Measurements from ENCODE around the gene COL1A1. TPM values are rescaled to one million over a fixed set of nuclear protein-coding genes. Genes with fewer than 3 reads are reported as not detected.

The COL1A1 gene
- total RNA-seq, 1 experiment from 2014 or later = 23.4 TPM

DNA sequence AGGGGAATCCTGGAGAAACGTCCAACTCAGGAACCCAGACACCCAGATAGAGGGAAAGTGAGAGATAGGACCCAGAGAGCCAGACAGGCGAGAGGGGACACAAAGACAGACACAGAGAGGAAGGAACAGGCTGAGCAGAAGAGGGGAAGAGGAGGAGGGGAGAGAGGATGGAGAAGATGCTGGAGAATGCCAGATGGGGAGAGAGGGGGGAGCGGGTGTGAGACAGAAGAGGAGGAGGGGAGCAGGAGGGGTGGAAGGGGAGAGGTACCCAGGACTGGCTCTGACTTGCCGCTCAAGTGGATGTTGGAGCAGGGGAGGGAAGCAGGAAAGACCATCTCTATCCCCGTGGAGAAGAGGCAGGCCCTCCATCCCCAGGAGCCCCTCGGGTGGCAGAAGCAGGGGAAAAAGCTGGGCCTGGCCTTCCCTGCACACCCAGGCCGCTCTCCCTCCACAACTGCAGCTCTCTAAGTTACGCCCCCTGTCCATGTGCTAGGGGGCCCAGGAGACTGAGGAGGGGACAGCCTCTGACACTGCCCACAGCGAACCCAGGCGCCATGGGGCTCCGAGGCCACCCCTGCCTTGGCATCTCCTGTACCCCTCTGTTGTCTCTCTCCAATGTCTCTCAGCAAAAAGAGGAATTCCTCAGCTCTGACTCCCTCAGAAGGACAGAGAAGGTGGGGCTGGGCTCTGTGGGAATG lies 55.8 kb downstream of the COL1A1 start:
- no peak overlapping the region for H3K4me3 Mint-ChIP-seq (ENCODE audit: unreplicated experiment)
- no peaks in the 10 kb centered on the region for H3K9me3 Mint-ChIP-seq (ENCODE audit: unreplicated experiment)
- H3K27me3 Mint-ChIP-seq (ENCODE audit: insufficient read depth, unreplicated experiment) = no peaks in the 10 kb centered on the region
- H3K4me3 ChIP-seq (ENCODE audit: low read depth, low read length) = no peak overlapping the region
- CTCF ChIA-PET = interaction anchor here (0.6 to 1.1 kb wide), 7 partner anchors 14 to 1441 kb away, joined by 3 to 8 read pairs (median 4); no protein-coding TSS in a partner anchor
- H3K4me1 ChIP-seq = peaks cover 26% of the 10 kb centered on the region
- no peaks in the 10 kb centered on the region for H3K9me3 ChIP-seq
- TF ChIP-seq, protein P1, sequence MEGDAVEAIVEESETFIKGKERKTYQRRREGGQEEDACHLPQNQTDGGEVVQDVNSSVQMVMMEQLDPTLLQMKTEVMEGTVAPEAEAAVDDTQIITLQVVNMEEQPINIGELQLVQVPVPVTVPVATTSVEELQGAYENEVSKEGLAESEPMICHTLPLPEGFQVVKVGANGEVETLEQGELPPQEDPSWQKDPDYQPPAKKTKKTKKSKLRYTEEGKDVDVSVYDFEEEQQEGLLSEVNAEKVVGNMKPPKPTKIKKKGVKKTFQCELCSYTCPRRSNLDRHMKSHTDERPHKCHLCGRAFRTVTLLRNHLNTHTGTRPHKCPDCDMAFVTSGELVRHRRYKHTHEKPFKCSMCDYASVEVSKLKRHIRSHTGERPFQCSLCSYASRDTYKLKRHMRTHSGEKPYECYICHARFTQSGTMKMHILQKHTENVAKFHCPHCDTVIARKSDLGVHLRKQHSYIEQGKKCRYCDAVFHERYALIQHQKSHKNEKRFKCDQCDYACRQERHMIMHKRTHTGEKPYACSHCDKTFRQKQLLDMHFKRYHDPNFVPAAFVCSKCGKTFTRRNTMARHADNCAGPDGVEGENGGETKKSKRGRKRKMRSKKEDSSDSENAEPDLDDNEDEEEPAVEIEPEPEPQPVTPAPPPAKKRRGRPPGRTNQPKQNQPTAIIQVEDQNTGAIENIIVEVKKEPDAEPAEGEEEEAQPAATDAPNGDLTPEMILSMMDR (IDR thresholded peaks at IDR 0.05; ENCODE audit: insufficient read depth in 1 of 2, low read depth in 1 of 2, low read length in 1 of 2, severe bottlenecking in 1 of 2, unreplicated experiment in 1 of 2) = no peak
- intact Hi-C loops (cut with micrococcal nuclease; ENCODE audit: unreplicated experiment) = loop anchor here (2.0 kb wide), 1 partner anchor 13 kb away; no protein-coding TSS in a partner anchor
- H3K4me1 Mint-ChIP-seq (ENCODE audit: low read depth, unreplicated experiment) = peaks cover 29% of the 10 kb centered on the region
- H3K36me3 ChIP-seq (ENCODE audit: control insufficient read depth, insufficient read depth, low read length) = peaks cover 12% of the 10 kb centered on the region; the same call in 1 of the 2 replicates
- POLR2A ChIA-PET = no interaction called here
- H3K27ac Mint-ChIP-seq (ENCODE audit: unreplicated experiment) = no peak overlapping the region
- H3K27me3 ChIP-seq (replicated peaks; ENCODE audit: control insufficient read depth, insufficient read depth, low read length) = no peaks in the 10 kb centered on the region
- H3K36me3 Mint-ChIP-seq (ENCODE audit: insufficient read depth, unreplicated experiment) = peaks cover 29% of the 10 kb centered on the region
- BruUV-seq (replicated peaks) = no TSS peak
- no peak for DNase-seq

DNA sequence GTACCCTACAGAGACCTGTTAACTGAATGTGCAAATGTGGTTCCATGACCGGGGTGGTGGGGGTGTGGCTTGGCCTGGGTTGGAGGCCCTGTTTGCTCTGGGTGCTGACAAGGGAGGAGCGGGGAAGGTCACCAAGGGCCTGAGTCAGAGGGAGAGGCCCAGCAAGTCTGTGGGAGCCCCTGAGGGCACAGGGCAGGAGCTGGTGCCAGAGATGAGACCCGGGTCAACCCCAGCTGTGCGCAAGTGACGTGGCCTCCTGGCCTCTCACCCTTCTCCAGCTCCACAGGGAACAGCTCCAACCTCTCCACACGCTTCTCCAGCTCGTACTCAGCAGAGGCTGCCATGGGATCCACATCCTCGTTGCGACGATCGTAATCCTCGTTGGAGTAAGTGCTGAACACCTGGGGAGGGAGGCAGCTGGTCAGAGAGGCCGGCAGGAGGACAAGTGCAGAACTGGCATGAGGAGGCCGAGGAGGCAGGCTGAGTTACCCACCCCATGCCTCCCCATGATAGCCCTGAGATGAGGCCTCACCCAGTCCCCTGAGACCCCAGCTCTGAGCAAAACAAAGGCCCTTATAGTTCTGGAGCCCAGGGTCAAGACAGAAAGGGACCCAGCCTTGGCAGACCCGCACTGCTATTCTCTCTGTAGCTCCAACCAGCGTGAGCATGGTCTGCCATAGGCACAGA lies 56.4 kb downstream of the COL1A1 start:
- no TSS peak for BruUV-seq (replicated peaks)
- no peak overlapping the region for H3K27ac Mint-ChIP-seq (ENCODE audit: unreplicated experiment)
- H3K27me3 ChIP-seq (replicated peaks; ENCODE audit: control insufficient read depth, insufficient read depth, low read length) = no peaks in the 10 kb centered on the region
- H3K4me3 Mint-ChIP-seq (ENCODE audit: unreplicated experiment) = no peak overlapping the region
- TF ChIP-seq, protein P1 (IDR thresholded peaks at IDR 0.05; ENCODE audit: insufficient read depth in 1 of 2, low read depth in 1 of 2, low read length in 1 of 2, severe bottlenecking in 1 of 2, unreplicated experiment in 1 of 2) = no peak
- H3K36me3 Mint-ChIP-seq (ENCODE audit: insufficient read depth, unreplicated experiment) = peaks cover 34% of the 10 kb centered on the region
- no peaks in the 10 kb centered on the region for H3K27me3 Mint-ChIP-seq (ENCODE audit: insufficient read depth, unreplicated experiment)
- peaks cover 17% of the 10 kb centered on the region for H3K36me3 ChIP-seq (ENCODE audit: control insufficient read depth, insufficient read depth, low read length)
- peaks cover 26% of the 10 kb centered on the region for H3K4me1 ChIP-seq
- ChIA-PET CTCF (interaction anchor here (0.7 to 1.1 kb wide), 4 partner anchors 13 to 192 kb away, joined by 4 to 8 read pairs (median 6); no protein-coding TSS in a partner anchor), POLR2A (no interaction called here)
- no peak for DNase-seq
- H3K4me3 ChIP-seq (ENCODE audit: low read depth, low read length) = no peak overlapping the region
- peaks cover 29% of the 10 kb centered on the region for H3K4me1 Mint-ChIP-seq (ENCODE audit: low read depth, unreplicated experiment)
- H3K9me3 ChIP-seq = no peaks in the 10 kb centered on the region
- H3K9me3 Mint-ChIP-seq (ENCODE audit: unreplicated experiment) = no peaks in the 10 kb centered on the region
- intact Hi-C loops (cut with micrococcal nuclease; ENCODE audit: unreplicated experiment) = no loop called here

DNA sequence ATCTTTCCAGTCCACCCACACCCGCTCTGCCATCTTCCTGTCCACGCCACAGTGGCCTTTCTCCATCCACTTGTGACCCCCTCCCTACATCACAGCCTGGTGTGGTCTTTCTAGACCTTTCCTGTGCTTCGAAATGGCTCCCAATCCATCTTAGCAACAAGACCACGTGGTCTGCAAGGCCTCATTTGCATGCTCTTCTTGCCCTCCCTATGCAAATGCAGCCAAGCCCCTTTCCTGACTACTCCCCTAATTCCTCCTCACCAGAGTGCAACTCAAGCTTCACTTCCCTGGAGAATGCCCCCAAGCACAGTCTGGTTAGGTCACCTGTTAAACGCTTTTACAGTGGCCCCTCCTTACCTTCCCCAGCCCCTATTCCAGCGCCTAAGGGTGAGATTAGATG lies 57.1 kb downstream of the COL1A1 start:
- peaks cover 40% of the 10 kb centered on the region for H3K36me3 Mint-ChIP-seq (ENCODE audit: insufficient read depth, unreplicated experiment)
- POLR2A ChIA-PET = no interaction called here
- DNase-seq = no peak
- no peaks in the 10 kb centered on the region for H3K27me3 ChIP-seq (replicated peaks; ENCODE audit: control insufficient read depth, insufficient read depth, low read length)
- no peaks in the 10 kb centered on the region for H3K27me3 Mint-ChIP-seq (ENCODE audit: insufficient read depth, unreplicated experiment)
- no peaks in the 10 kb centered on the region for H3K9me3 Mint-ChIP-seq (ENCODE audit: unreplicated experiment)
- no TSS peak for BruUV-seq (replicated peaks)
- H3K4me3 Mint-ChIP-seq (ENCODE audit: unreplicated experiment) = no peak overlapping the region
- CTCF ChIA-PET = interaction anchor here (1.0 kb wide), 1 partner anchor 13 kb away, joined by 6 read pairs; no protein-coding TSS in a partner anchor
- TF ChIP-seq, protein P1 (IDR thresholded peaks at IDR 0.05; ENCODE audit: insufficient read depth in 1 of 2, low read depth in 1 of 2, low read length in 1 of 2, severe bottlenecking in 1 of 2, unreplicated experiment in 1 of 2) = no peak
- peaks cover 23% of the 10 kb centered on the region for H3K36me3 ChIP-seq (ENCODE audit: control insufficient read depth, insufficient read depth, low read length)
- intact Hi-C loops (cut with micrococcal nuclease; ENCODE audit: unreplicated experiment) = no loop called here
- peaks cover 29% of the 10 kb centered on the region for H3K4me1 Mint-ChIP-seq (ENCODE audit: low read depth, unreplicated experiment)
- no peak overlapping the region for H3K27ac Mint-ChIP-seq (ENCODE audit: unreplicated experiment)
- peaks cover 26% of the 10 kb centered on the region for H3K4me1 ChIP-seq
- no peaks in the 10 kb centered on the region for H3K9me3 ChIP-seq
- no peak overlapping the region for H3K4me3 ChIP-seq (ENCODE audit: low read depth, low read length)

Data from Caco-2 (cell line).